HepG2 (cell line): Measurements from ENCODE around the gene NOP58. TPM values are rescaled to one million over a fixed set of nuclear protein-coding genes. Genes with fewer than 3 reads are reported as not detected.

Source experiments
- ATF2 ChIP-seq: sonication (generic); formaldehyde crosslinking; IDR thresholded peaks from 2 replicates; pipeline ENCODE4 v1.4.0; 2020; ENCODE audit warnings: missing genetic modification reagents
- BORCS8-MEF2B ChIP-seq: sonication (generic); formaldehyde crosslinking; IDR thresholded peaks from 2 replicates; pipeline ENCODE4 v1.8.0; 2022; ENCODE audit warnings: mild to moderate bottlenecking, missing genetic modification reagents
- CCAR2 ChIP-seq: fragments of 200-400 bp; formaldehyde crosslinking; optimal IDR thresholded peaks from 2 replicates; pipeline ENCODE3; 2018; ENCODE audit warnings: low read depth, mild to moderate bottlenecking, low read length, moderate library complexity
- CSRNP2 ChIP-seq: sonication (generic); formaldehyde crosslinking; conservative IDR thresholded peaks from 2 replicates; pipeline ENCODE4 v1.8.0; 2022; ENCODE audit warnings: low read depth, missing genetic modification reagents
- JDP2 ChIP-seq: sonication (generic); formaldehyde crosslinking; IDR thresholded peaks from 2 replicates; pipeline ENCODE4 v1.8.1; 2022; ENCODE audit warnings: missing genetic modification reagents, borderline replicate concordance
- SRSF4 ChIP-seq: fragments of 200-400 bp; formaldehyde crosslinking; IDR thresholded peaks from one replicate; pipeline ENCODE4 v1.6.1; 2018; ENCODE audit warnings: mild to moderate bottlenecking, low read depth, low read length, moderate library complexity; ENCODE audit not compliant: poor library complexity, severe bottlenecking
- TOE1 ChIP-seq: sonication (generic); formaldehyde crosslinking; IDR thresholded peaks from 2 replicates; pipeline ENCODE4 v1.4.0; 2020; ENCODE audit warnings: mild to moderate bottlenecking, missing genetic modification reagents
- ZNF142 ChIP-seq: sonication (generic); formaldehyde crosslinking; IDR thresholded peaks from 2 replicates; pipeline ENCODE4 v1.4.0; 2020; ENCODE audit warnings: missing genetic modification reagents
- ZNF281 ChIP-seq: sonication (generic); formaldehyde crosslinking; IDR thresholded peaks from 2 replicates; pipeline ENCODE4 v1.4.0; 2020; ENCODE audit warnings: missing genetic modification reagents, borderline replicate concordance
- ZNF598 ChIP-seq: sonication (generic); formaldehyde crosslinking; IDR thresholded peaks from 2 replicates; pipeline ENCODE4 v1.5.1; 2020; ENCODE audit warnings: mild to moderate bottlenecking, missing genetic modification reagents, borderline replicate concordance
- ZNF614 ChIP-seq: IDR thresholded peaks from 2 replicates; pipeline ENCODE4 v1.6.1; 2018; ENCODE audit warnings: missing biosample characterization, missing genetic modification reagents, inconsistent platforms, borderline replicate concordance
- ZNF720 ChIP-seq: sonication (generic); formaldehyde crosslinking; IDR thresholded peaks from 2 replicates; pipeline ENCODE4 v1.4.0; 2020; ENCODE audit warnings: missing genetic modification reagents
- polyA plus RNA-seq, 8 experiments: library from polyadenylated mRNA; depleted of rRNA in 3 of 8; stranded (reverse) in 7 of 8; unstranded in 1 of 8; fragments of >200 nt; fragmentation: Illumina TruSeq in 4 of 8; extraction: Trizol in 4 of 8; gene quantifications; 2 replicates each; pipeline versions ENCODE4 v1.2.1 to v1.2.3, GENCODE V29; 2011 to 2016; ENCODE audit warnings: low read depth in 4 of 8, missing spikeins in 1 of 8, mixed read lengths in 1 of 8; ENCODE audit not compliant: insufficient read depth in 1 of 8
- total RNA-seq, 5 experiments: library from RNA; depleted of rRNA; stranded (reverse); fragments of >200 nt; fragmentation: Illumina TruSeq; extraction: Trizol; gene quantifications; 2 replicates each; pipeline ENCODE4 v1.2.3, GENCODE V29; 2016; ENCODE audit warnings: low read depth in 1 of 5

The NOP58 gene
- total and polyA plus RNA-seq, 2 of the 13 experiments (the other 11 are each of a cell fraction or from before 2014, with no cell fraction given) = 74.9 to 203 TPM

- TF ChIP-seq CSRNP2 (0 out of 2 replicates have a peak, but pooled peaks have one; percentile 27), BORCS8-MEF2B (peak; percentile 83; the same call in 1 of the 2 replicates), ZNF281 (CRISPR knock-in tag) (peak; percentile 56; the same call in 1 of the 2 replicates), ZNF720 (CRISPR knock-in tag) (no peak), ATF2 (CRISPR knock-in tag) (peak; percentile 36; the same call in 1 of the 2 replicates), TOE1 (CRISPR knock-in tag) (no peak; the same call in 1 of the 2 replicates), JDP2 (no peak), SRSF4 (no peak), ZNF598 (CRISPR knock-in tag) (peak; percentile 73; the same call in 1 of the 2 replicates), ZNF614 (CRISPR knock-in tag) (no peak; the same call in 1 of the 2 replicates), CCAR2 (no peak), ZNF142 (peak; percentile 86; the same call in 1 of the 2 replicates)
Measured at GRCh38 chr2:202238234-202239197, 27.0 kb upstream of the NOP58 start, which contains the start of gene SUMO1 (continued).
